Chondrocyte (in vitro differentiated cells): ENCODE measurements around the gene RABGAP1. TPM values are rescaled to one million over a fixed set of nuclear protein-coding genes. Genes with fewer than 3 reads are reported as not detected.

ENCODE experiments used
- DNase-seq: peaks from one replicate; pipeline ENCODE4 v3.0.0; 2021; ENCODE audit warnings: mixed read lengths, low spot score
- H3K27ac Mint-ChIP-seq: one replicate; pipeline ENCODE4 v1.8.0; 2021; ENCODE audit warnings: mild to moderate bottlenecking, moderate library complexity, mixed read lengths; ENCODE audit not compliant: unreplicated experiment
- H3K27me3 Mint-ChIP-seq: 2 replicates; pipeline ENCODE4 v1.8.0; 2021; ENCODE audit warnings: low read depth, mixed read lengths
- H3K36me3 Mint-ChIP-seq: 2 replicates; pipeline ENCODE4 v1.8.0; 2021; ENCODE audit warnings: low read depth, mixed read lengths
- H3K4me1 Mint-ChIP-seq: 2 replicates; pipeline ENCODE4 v1.8.0; 2021; ENCODE audit warnings: low read depth, mild to moderate bottlenecking, mixed read lengths
- H3K4me3 Mint-ChIP-seq: one replicate; pipeline ENCODE4 v1.8.0; 2021; ENCODE audit warnings: mild to moderate bottlenecking, moderate library complexity, mixed read lengths; ENCODE audit not compliant: unreplicated experiment
- H3K9me3 Mint-ChIP-seq: 2 replicates; pipeline ENCODE4 v1.8.0; 2021; ENCODE audit warnings: low read depth, mixed read lengths
- total RNA-seq: library from RNA; stranded (reverse); gene quantifications from 3 replicates; pipeline ENCODE4 v1.2.1, GENCODE V29; 2021
- TF ChIP-seq, protein P1 (sequence below): fragments of 200-600 bp; sonication (generic); IDR thresholded peaks from 2 replicates; pipeline ENCODE4 v1.5.0; 2021; ENCODE audit warnings: antibody characterized with exemption, mild to moderate bottlenecking, moderate library complexity

RABGAP1 gene
- total RNA-seq, 1 donor from 2014 or later: 91.8 TPM

DNA sequence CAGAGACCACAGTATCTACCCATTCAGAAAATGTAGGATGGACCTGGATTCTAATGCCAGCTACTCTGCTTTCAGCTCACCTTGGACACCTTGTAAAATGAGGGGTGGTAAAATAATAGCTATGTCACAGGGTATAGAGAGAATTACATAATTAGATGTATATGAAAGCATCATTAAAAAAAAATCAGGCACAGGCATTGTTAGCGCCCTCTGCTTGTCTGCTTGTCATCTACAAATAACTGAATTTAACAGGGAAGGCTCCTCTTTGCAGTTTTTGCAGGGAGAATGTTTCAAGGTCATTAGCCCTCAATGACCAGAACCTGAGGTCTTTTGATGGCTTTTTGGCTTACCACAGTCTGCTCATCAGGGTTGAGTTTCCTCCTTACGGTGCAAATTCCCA, 150.6 kb downstream of the RABGAP1 start:
- Mint-ChIP-seq H3K4me1 (peaks cover 66% of the 10 kb centered on the region), H3K4me3 (no peak overlapping the region), H3K36me3 (peaks cover 56% of the 10 kb centered on the region), H3K9me3 (no peaks in the 10 kb centered on the region), H3K27me3 (no peaks in the 10 kb centered on the region), H3K27ac (peak overlapping the region; percentile 45)
- TF ChIP-seq, protein P1, sequence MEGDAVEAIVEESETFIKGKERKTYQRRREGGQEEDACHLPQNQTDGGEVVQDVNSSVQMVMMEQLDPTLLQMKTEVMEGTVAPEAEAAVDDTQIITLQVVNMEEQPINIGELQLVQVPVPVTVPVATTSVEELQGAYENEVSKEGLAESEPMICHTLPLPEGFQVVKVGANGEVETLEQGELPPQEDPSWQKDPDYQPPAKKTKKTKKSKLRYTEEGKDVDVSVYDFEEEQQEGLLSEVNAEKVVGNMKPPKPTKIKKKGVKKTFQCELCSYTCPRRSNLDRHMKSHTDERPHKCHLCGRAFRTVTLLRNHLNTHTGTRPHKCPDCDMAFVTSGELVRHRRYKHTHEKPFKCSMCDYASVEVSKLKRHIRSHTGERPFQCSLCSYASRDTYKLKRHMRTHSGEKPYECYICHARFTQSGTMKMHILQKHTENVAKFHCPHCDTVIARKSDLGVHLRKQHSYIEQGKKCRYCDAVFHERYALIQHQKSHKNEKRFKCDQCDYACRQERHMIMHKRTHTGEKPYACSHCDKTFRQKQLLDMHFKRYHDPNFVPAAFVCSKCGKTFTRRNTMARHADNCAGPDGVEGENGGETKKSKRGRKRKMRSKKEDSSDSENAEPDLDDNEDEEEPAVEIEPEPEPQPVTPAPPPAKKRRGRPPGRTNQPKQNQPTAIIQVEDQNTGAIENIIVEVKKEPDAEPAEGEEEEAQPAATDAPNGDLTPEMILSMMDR: peak; percentile 68
- DNase-seq: no peak

DNA sequence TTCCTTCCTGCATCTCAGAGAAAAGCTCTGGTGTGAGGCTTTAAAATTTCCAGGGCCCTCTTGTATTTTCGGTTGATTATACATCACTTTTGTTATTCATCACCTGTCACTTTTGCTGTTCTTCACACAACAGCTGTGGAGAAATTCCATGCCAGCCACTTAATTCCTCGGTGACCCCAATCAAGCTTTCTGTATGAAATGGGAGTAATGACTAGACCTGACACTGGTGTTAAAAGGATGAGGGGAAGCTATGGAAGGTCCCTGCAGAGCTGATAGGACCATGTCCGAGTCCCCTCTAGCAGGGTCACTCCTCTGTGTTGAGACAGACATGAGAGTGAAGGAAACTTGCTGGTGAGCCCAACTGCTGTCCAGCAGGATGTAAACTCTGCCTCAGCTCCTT, 152.3 kb downstream of the RABGAP1 start:
- Mint-ChIP-seq H3K4me3 (no peak overlapping the region), H3K27me3 (no peaks in the 10 kb centered on the region), H3K27ac (peak overlapping the region; percentile 27), H3K36me3 (peaks cover 63% of the 10 kb centered on the region), H3K9me3 (no peaks in the 10 kb centered on the region), H3K4me1 (peaks cover 57% of the 10 kb centered on the region)
- TF ChIP-seq, protein P1: no peak
- DNase-seq: no peak

DNA sequence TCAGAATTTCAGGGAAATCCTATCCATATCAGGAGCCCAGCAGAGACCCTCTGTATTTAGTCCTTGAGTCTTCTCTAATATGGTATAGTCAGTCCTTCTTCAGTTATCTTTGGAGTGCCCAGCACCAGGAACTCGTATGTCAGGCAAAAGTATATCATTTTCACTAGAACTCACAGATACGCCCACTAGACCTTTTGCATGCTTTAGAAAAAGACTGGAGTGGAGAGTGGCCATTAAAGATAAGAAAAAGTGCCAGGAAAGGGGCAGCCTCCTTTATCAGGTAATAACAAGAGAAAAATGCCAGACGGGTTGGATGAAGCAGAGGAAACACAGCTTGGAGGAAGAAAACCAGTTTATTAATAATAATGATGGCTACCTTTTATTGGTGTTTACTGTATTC, 156.2 kb downstream of the RABGAP1 start:
- TF ChIP-seq, protein P1: no peak
- Mint-ChIP-seq H3K9me3 (no peaks in the 10 kb centered on the region), H3K36me3 (peaks cover 59% of the 10 kb centered on the region), H3K27ac (peak overlapping the region; percentile 49), H3K4me3 (no peak overlapping the region), H3K27me3 (no peaks in the 10 kb centered on the region), H3K4me1 (peaks cover 29% of the 10 kb centered on the region)
- DNase-seq: no peak

DNA sequence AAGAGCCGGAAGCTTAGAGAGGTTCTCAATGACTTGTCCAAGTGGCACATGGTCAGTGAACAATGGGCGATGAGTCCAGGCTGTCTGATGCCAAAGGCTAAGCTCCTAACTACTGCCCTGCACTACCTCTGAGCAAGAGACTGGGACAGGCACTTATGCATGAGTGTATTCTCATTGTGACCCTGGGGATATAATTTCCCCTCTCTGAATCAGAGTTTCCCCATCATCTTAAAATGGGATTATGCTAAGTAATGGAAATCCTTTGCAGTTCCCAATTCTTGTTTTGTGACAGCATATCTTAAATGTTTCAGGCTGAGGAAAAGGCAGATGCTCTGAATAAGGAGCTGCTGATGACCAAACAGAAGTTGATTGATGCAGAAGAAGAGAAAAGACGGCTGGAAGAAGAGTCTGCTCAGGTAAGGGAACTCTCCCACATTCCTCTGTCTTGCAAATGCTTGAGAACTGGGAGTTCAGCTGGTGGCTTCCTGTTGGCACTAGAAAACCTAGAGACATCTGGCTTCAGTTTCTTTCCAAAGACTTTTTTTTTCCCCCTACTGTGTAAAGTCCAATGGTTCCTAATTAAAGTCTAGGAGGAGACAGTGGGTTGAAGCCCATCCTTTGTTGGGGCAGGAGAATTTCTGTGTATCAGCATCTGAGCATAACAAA, 156.7 kb downstream of the RABGAP1 start:
- H3K36me3 Mint-ChIP-seq: peaks cover 59% of the 10 kb centered on the region
- no peaks in the 10 kb centered on the region for H3K27me3 Mint-ChIP-seq
- DNase-seq: no peak
- H3K9me3 Mint-ChIP-seq: no peaks in the 10 kb centered on the region
- TF ChIP-seq, protein P1: no peak
- peaks cover 30% of the 10 kb centered on the region for H3K4me1 Mint-ChIP-seq
- peak overlapping the region; percentile 49 for H3K27ac Mint-ChIP-seq
- no peak overlapping the region for H3K4me3 Mint-ChIP-seq

DNA sequence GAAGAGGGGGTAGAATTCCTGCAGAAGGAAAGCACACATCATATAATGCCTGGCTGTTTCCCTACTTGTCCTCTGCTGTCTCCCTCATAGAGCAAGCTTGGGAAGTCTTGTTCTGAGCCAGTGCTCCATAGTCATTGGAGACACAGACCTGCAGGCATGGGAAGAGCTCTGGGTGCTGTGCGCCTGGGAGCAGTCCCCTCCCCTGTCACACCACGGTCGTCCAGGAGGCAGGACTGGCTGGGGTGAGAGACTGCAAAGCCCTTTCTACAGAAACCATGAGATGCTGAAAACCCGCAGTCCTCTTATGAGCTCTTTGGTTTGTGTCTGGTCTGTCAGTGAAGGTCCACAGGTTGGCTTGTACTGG, 157.3 kb downstream of the RABGAP1 start:
- Mint-ChIP-seq H3K4me3 (no peak overlapping the region), H3K36me3 (peaks cover 60% of the 10 kb centered on the region), H3K27ac (no peak overlapping the region), H3K9me3 (no peaks in the 10 kb centered on the region), H3K27me3 (no peaks in the 10 kb centered on the region), H3K4me1 (peaks cover 33% of the 10 kb centered on the region)
- TF ChIP-seq, protein P1: no peak
- no peak for DNase-seq
